AG09309 (cell line): ENCODE results near the gene CRABP2.

ENCODE experiments used
- DNase-seq: peaks from one replicate; pipeline ENCODE4 v3.0.0-alpha.2; 2010; ENCODE audit warnings: low read depth
- H3K4me3 ChIP-seq: 2 replicates; pipeline ENCODE4 v1.5.1; 2011; ENCODE audit warnings: mild to moderate bottlenecking, low read depth, low read length, moderate library complexity; ENCODE audit not compliant: control insufficient read depth
- TF ChIP-seq, protein P1 (sequence below): IDR thresholded peaks from 2 replicates; pipeline ENCODE4 v1.5.1; 2011; ENCODE audit warnings: mild to moderate bottlenecking, low read depth, low read length, inconsistent platforms; ENCODE audit not compliant: insufficient read depth, control insufficient read depth; ENCODE audit errors: missing control alignments

CRABP2 gene

DNA sequence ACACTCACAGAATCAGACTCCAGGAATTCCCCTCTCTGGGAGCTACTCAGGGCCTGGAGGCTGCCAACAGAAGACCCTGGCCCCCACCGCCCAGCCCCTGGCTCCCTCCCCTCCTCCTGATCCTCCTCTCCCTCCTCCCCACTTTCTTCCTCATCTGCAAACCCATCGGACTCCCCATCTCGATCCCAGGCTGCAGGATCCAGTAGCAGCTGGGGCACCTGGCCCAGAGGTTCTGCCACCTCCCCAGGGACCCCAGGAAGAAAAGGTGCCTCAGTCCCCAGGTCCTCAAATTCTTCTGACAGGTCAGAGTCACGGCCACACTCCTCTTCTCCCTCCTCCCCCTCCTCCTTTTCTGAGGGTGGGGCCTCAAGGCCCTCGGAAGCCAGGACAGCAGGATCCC lies 35.6 kb downstream of the CRABP2 start:
- DNase-seq, result no peak
- TF ChIP-seq, protein P1, sequence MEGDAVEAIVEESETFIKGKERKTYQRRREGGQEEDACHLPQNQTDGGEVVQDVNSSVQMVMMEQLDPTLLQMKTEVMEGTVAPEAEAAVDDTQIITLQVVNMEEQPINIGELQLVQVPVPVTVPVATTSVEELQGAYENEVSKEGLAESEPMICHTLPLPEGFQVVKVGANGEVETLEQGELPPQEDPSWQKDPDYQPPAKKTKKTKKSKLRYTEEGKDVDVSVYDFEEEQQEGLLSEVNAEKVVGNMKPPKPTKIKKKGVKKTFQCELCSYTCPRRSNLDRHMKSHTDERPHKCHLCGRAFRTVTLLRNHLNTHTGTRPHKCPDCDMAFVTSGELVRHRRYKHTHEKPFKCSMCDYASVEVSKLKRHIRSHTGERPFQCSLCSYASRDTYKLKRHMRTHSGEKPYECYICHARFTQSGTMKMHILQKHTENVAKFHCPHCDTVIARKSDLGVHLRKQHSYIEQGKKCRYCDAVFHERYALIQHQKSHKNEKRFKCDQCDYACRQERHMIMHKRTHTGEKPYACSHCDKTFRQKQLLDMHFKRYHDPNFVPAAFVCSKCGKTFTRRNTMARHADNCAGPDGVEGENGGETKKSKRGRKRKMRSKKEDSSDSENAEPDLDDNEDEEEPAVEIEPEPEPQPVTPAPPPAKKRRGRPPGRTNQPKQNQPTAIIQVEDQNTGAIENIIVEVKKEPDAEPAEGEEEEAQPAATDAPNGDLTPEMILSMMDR, result no peak

DNA sequence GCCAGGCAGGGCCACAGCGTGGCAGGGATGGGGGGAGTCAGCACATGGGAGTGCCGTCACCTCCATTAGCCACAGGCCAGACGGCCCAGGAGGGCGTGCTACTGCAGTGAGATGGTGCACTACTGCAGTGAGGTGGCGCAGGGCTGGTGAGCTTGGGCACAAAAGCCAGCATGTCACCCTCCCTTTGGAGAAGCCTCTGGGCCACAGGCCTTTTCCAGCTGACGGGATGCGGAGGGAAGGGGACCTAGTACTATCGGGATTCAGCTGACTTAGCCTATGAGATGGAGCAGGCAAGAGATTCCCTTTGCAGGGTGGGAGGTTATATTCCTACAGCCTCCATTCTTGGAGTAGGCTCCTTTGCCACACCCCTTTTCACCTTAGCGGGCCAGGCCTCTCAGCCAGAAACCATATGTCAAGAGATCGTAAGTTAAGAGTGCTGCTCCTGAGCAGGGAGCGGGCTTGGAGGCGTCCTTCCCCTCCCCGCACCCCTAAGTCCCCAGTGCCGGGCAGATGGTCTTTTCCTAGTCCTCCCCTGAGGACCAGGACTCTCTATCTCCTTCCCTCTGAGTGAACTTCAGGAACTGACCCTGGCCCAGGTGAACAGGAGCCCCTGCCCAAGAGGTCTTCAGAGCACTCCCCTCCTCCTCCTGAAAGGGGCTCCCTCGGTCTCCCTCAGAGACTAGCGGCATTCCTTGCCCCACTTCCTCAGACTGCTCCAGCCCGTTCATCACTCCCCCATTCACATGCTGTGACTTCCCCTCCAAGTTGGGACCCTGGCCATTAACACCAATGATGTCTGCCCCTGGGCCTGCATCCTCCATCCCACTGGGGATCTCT lies 36.4 kb downstream of the CRABP2 start:
- no peak for DNase-seq
- TF ChIP-seq, protein P1, result no peak
- no peak overlapping the region for H3K4me3 ChIP-seq

More for the DNA sequence above, 35.6 kb downstream of the CRABP2 start:
- H3K4me3 ChIP-seq, result no peak overlapping the region

DNA sequence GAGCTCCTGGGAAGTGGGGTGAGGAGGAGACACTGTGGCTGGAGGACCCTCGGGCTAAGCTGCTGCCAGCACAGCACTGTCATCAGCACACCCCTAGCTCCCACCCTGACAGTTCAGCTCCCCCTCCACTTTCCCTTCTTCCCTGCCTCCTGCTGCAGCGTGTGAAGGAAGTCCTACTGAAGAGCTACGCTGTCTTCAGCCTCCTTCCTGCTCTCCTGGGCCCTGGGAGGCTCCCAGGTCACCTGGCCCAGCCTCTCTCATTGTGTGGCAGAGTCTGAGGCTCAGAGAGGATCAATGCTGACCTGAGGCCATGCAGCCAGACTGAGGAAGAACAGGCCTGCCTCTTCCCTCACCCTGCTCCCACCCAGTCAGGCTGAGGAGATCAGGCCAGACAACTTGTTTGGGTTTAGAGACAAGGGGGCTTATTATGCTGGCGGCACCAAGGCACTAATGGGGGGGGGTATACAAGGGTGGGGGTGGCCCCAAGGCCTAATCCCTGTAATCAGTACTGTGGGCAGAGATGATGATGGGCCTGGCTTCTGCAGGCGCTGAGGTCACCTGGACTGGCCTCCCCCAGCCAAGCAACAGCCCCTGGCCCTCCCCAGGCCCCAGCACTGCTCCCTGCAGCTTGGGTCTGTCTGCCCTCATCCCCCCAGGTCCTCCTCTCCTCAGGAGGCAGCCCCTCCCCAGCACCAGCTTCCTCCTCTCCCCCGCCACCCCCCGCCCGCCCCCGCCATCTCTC lies 37.2 kb downstream of the CRABP2 start:
- H3K4me3 ChIP-seq, result no peak overlapping the region
- TF ChIP-seq, protein P1, result no peak
- DNase-seq, result no peak

DNA sequence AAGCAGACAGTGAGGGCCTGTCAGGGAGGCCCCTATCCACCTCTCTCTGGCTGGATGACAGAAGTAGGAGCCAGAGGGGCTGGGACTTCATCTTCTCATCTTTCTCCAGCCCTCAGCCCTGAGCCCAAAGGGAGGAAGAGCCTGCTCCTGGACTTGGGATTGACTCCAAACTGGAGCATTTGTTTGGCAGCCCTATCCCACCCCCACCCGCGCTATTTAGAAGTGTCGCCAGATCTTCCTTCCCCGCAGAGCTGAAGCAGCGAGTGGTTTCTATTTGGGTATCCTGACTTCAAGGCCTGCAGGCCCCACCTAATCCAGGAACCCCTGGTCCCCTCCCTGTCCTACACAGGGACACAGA lies 37.8 kb downstream of the CRABP2 start:
- H3K4me3 ChIP-seq, result no peak overlapping the region
- TF ChIP-seq, protein P1, result no peak
- no peak for DNase-seq

DNA sequence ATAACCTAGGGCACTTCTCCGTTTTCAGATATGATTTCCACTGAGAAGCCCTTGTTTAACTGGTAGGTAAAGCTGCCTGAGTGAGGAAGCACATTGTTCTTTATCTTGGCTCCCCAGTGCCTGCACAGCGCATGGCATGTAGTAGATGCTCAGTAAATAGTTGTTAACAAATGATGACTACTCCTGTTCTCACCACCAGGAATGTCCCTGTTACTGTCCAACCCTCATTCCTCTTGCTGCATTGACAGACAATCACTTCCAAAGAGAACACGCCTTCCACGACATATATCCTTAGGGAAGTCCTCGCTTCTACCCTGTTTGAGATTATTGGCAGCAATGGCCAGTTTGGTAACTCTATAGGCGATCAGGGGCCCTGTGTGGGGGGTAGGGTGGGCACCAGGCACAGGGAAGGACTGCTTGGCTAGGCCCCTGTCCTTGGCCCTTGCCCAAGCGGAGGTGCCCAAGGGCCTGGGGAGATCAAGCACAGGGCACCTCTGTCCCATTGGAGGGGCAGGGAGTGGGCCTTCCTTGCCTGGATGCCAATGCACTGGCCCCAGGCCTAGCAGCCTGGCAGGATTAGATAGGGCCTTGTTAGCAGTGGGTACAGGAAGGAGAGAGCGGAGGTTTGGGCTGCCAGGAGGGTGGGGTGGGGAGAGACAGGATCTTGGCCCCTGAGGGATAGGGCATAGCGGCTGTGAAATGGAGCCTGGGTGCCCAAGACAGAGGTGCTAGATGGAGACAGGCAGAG lies 38.3 kb downstream of the CRABP2 start:
- DNase-seq, result no peak

DNA sequence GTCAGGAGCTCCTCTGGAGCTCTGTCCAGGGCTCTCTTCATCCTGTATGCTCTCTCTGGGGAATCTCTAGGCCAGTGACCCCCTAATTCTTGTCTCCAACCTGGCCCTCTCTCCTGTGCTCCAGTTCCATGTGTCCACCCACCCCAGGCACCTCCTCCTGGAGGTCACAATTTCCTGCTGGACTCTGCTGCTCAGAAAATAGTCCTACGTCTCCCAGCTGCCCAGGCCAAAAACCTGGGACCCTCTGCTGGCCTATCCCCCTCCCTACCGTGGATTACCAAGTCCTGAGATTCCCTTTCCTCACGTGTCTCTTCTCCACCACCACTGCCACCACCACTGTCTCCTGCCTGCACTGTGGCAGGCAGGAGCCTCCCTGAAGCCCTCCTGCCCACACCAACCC lies 39.8 kb downstream of the CRABP2 start:
- DNase-seq, result no peak
- H3K4me3 ChIP-seq, result no peak overlapping the region
- TF ChIP-seq, protein P1, result no peak

More for the DNA sequence above, 38.3 kb downstream of the CRABP2 start:
- no peak overlapping the region for H3K4me3 ChIP-seq
- TF ChIP-seq, protein P1, result no peak
